Left ventricle myocardium superior (tissue), 1 donor: ENCODE measurements around the gene ZMIZ1. TPM values are rescaled to one million over a fixed set of nuclear protein-coding genes. Genes with fewer than 3 reads are reported as not detected.
A peak's percentile ranks its signal among the peaks of the same experiment; 100 is the strongest.

Source experiments
- ATAC-seq: fragments of 200-7000 bp; cut with Tn5 transposase; one replicate; pipeline ENCODE4 v1.9.1; 2020; ENCODE audit warnings: mild to moderate bottlenecking, moderate library complexity
- DNase-seq: peaks from one replicate; pipeline ENCODE4 v3.0.0-alpha.2; 2020
- intact Hi-C: fragments of 100-400 bp; cut with micrococcal nuclease; formaldehyde crosslinking; loops from one replicate; pipeline ENCODE4 v1.11.0; 2022
- total RNA-seq: library from RNA; stranded (reverse); fragmentation: NEBNext Ultra II Directional; extraction: Animal tissue kit (Norgen Biotek cat#: 25700); gene quantifications from one replicate; pipeline ENCODE4 v1.2.1, GENCODE V29; 2021
- donor health status: DM: no; HTN: yes; CAD: no; lungs with severe emphysema.

Gene ZMIZ1
- total RNA-seq, 1 donor from 2014 or later = 49.5 TPM

DNA sequence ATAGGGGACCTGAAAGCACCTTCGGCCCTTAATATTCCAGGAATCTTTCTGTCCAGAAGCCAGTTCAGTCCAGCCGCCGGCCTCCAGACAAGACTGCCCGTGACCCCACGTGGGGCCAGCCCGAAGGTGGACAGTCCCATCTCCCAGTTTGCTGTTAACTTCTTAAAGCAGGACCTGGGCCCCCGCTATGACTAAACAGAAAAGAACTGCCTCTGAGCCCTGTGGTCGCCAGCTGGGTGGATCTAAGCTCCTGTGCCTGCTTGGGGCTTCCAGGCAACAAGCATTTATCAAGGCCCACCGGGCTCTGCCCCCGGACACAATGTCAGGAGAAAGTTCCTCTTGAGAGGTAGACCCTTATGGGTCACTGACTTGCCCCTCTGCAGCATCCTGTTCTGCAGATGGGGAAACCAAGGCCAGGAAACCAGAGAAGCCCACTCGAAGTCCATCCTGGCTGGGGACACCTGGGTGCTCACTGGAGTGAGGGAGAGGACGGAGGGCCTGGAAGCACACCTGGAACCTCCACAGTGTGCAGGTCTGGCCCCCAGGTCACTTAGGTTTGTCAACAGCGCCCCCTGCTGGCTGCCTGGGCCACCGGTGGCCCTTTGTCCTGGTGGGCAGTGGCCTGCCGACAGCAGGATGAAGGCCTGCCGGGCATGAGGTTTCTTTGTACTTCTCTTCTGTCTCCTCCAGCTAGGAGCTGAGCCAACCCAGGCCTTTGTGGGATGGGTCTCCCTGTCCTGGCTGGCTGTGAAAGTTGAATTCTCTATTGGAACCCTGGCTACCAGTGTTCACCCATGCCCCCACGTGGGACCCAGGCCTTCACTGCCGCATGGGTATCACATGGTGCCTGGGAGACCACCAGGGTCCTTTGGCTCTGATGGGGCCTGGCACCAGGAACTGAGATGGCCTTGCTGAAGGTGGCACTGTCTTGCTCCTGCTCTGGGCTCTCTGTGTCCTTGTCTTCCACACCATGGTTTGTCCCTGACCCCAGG, 128.0 kb downstream of the ZMIZ1 start:
- intact Hi-C loops = loop anchor here (10.0 kb wide), 2 partner anchors 62 to 1152 kb away; no protein-coding TSS in a partner anchor
- DNase-seq (peak; percentile 88), ATAC-seq (peak; percentile 57)

DNA sequence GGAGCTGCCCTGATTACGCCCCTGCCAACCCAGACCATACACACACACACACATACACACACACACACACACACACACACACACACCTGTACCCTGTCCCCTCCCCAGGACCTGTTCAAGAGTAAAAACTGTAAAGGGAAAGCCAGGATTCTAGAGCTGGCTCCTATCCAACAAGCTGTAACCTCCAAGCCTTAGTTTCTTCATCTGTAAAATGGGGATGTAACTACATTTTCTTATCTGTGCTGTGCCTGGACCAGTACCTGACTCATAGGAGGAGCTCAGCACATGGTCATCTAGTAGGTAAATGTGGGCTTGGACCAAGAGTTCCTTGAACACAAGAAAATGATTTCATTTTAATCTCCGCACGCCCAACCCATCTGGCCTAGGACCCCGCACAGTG, 128.8 kb downstream of the ZMIZ1 start:
- intact Hi-C loops = loop anchor here (10.0 kb wide), 2 partner anchors 63 to 1153 kb away; no protein-coding TSS in a partner anchor
- DNase-seq (no peak), ATAC-seq (no peak)

DNA sequence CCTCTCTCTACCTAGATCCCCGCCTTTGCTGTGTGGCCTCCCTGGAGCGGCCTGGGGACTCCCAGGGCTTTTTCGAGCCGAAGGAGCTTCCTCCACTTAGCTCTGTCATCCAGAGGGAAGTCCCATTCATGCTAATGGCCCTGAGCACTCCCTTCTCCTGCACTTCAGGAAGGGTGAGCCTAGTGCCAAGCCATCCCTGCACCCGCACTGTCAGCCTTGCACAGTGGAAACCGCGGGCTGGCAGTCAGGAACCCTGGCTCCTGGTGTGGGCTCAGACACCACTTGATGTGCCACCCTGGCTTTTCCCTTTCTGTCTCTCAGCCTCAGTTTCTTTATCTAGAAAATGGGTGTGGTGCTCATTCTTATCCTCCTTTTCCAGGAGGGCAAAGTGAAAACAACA, 131.6 kb downstream of the ZMIZ1 start:
- DNase-seq = no peak
- ATAC-seq = no peak
- intact Hi-C loops = no loop called here

DNA sequence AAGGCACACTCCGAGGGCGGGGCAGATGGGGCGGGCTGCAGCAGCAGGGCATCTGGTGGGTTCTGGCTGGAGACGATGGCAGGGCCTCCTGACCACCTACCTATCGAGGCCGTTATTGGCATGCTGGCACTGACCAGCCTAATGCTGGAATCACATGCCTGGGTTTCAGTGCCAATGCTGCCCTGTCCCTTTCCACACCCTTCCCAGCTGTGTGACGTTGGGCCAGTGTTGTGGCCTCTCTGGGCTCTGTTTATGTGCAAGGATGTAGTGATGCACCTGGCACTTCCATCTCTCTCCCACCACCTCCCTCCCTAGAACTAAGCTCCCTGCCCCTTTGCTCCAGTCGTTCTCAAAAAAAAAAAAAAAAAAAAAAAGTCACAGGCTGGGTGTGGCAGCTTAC, 132.9 kb downstream of the ZMIZ1 start:
- DNase-seq = no peak
- intact Hi-C loops = no loop called here
- ATAC-seq = no peak

DNA sequence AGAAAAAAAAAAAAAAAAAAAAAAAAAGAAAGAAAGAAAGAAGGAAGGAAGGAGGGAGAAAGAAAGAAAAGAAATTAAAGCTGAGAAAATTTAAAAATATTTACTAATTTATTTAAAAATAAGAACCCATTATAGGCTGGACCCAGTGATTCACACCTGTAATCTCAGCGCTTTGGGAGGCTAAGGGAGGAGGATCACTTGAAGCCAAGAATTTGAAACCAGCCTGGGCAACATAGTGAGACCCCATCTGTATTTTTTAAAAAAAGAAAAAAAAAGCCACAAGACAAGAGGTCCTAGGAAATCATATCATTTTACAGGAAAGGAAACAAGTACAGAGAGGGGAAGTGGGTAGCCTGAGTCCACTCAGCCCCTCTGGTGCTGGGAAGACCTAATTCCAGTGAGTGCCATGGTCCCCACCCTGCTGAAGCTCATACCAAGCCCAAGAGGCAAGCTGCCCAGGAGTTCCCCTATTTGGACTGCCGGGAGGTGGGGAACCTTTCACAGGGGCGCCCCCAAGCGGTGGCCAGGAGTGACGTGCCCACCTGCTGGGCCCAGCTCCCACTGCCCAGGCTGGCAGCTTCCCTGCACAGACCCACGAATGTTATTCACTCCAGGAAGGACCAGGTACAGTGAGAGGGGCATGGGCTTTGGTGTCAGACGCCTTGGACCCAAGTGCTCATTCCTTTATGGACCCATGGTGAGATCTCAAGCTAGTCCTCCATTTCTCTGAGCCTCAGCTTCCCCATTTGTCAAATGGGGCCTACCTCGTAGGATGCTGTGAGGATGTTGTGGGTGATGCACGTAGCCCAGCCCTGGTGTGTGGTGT, 133.6 kb downstream of the ZMIZ1 start:
- intact Hi-C loops = no loop called here
- ATAC-seq = peak; percentile 58
- peak; percentile 73 for DNase-seq

DNA sequence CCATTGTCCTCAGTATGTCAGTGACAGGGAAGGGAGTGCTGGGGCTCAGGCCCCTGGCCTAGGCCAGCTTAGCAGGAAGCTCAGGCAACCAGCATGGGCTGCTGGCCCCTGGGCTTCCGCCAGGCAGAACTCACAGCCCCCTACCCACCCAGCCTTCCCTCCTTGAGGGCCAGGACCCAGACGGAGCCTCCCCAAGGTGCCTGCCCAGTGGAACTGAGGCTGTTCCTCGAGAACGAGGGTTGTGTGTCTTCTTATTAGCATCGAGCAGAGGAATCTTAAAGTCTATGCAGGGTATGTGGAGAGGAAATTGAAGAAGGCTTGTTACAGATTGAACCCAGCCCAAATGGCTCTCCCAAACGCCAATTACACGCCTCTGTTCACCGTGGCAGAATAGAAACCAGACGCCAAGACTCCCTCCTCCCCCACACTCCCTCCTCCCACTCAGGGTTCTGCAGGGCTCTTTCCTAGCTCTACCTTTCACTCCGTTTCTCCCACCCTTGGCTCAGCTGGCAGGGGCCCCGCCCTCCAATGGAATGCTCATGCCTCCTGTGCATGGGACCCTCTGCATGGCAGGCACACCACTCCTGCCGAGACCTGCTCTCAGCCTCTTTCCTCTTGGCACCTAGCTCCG, 134.4 kb downstream of the ZMIZ1 start:
- ATAC-seq (peak; percentile 22), DNase-seq (no peak)
- intact Hi-C loops = no loop called here

DNA sequence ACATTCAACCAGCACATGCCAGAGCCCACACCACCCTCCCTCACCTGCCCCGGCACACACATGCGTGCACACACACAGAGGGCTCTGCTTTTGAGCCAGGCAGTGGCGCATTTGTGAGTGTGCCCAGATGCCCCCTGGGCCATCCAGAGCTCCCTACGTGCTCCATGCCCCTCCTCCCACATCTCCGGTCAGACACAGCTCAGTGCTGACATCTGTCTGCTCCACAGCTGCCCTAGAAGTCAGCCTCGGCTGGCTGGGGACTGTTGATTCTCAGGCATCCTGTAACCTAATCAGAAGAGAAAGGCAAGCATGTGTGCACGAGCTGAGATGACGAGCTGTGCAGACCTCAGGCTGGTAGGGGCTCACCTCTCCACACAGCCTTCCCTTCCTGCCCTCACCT, 135.1 kb downstream of the ZMIZ1 start:
- peak; percentile 55 for ATAC-seq
- no peak for DNase-seq

GRCh38 chr10:79206300-79207095, 137.7 kb downstream of the ZMIZ1 start:
- DNase-seq = no peak

More for the DNA sequence above, 135.1 kb downstream of the ZMIZ1 start:
- intact Hi-C loops = no loop called here

DNA sequence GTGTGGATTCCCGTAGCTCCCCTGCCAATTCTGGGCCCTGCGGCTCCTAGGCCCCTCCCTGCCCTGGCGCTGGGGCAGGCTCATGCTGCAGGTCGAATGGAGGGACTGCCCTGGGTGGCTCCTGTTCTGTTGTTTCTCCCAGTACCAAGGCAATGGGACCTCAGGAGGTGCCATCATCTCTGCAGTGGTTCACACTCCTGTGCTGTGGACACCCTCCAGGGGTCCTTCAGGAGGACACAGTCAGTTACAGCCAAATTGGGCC, 138.3 kb downstream of the ZMIZ1 start:
- ATAC-seq (no peak), DNase-seq (no peak)
- intact Hi-C loops = no loop called here

More at GRCh38 chr10:79206300-79207095, 137.7 kb downstream of the ZMIZ1 start:
- no peak for ATAC-seq
- intact Hi-C loops = no loop called here

GRCh38 chr10:79207726-79208125, 139.0 kb downstream of the ZMIZ1 start:
- intact Hi-C loops = no loop called here
- no peak for ATAC-seq
- no peak for DNase-seq

- no peak for DNase-seq
- intact Hi-C loops = no loop called here
- ATAC-seq = no peak
These were observed 139.7 kb downstream of the ZMIZ1 start for GRCh38 chr10:79208251-79208983.

DNA sequence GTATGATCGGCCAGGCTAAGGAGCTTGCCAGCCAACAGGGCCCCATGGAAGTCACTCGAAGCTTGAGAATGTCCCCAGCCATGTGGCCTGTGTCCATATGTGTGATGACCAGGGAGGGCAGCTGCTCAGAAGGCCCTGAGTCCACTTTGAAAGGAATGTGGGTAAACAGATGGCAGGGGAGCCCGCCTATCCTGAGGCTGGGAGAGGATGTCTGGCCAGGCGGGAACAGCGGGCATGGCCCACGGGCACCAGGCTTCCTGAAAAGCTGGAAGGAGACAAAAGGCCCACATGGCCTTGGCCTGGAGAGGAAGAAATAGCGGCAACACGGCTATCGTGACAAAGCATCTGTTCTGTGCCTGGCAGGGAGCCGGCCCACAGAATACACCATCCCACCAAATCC, 140.6 kb downstream of the ZMIZ1 start:
- intact Hi-C loops = no loop called here
- ATAC-seq = no peak
- no peak for DNase-seq

- no peak for DNase-seq
- intact Hi-C loops = no loop called here
- ATAC-seq = no peak
These were observed 141.1 kb downstream of the ZMIZ1 start for GRCh38 chr10:79209831-79210230.

- no peak for DNase-seq
- no peak for ATAC-seq
These were observed 141.9 kb downstream of the ZMIZ1 start for GRCh38 chr10:79210672-79211071.

GRCh38 chr10:79211616-79212015, 142.8 kb downstream of the ZMIZ1 start:
- ATAC-seq = no peak
- intact Hi-C loops = no loop called here
- DNase-seq = no peak

More at GRCh38 chr10:79210672-79211071, 141.9 kb downstream of the ZMIZ1 start:
- intact Hi-C loops = no loop called here

DNA sequence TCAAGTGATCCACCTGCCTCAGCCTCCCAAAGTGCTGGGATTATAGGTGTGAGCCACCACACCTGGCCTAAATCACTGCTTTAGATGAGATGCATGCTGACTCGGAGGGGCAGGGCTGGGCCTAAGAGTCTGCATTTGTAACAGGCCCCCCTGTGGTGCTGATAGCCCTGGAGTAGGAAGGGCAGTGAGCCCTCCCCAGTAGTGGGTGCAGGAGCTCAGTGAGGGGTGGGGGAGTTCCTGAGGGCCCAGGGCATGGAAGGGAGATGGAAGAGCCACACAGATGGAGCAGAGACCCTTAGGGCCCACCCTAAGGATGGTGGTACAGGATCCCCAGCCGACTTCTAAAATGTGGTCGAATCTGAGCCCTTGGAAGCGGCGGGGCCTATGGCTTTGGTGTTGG, 146.8 kb downstream of the ZMIZ1 start:
- ATAC-seq (no peak), DNase-seq (no peak)
- intact Hi-C loops = no loop called here

GRCh38 chr10:79219322-79219957, 150.7 kb downstream of the ZMIZ1 start:
- peak; percentile 78 for DNase-seq
- ATAC-seq = no peak

GRCh38 chr10:79220307-79220706, 151.5 kb downstream of the ZMIZ1 start:
- ATAC-seq (no peak), DNase-seq (no peak)
- intact Hi-C loops = loop anchor here (10.0 kb wide), 1 partner anchor 54 kb away; no protein-coding TSS in a partner anchor

More at GRCh38 chr10:79219322-79219957, 150.7 kb downstream of the ZMIZ1 start:
- intact Hi-C loops = no loop called here
